ENCODE results near the gene ASIC2. TPM values are rescaled to one million over a fixed set of nuclear protein-coding genes. Genes with fewer than 3 reads are reported as not detected.

Gene ASIC2
- total RNA-seq, 1 experiment from 2014 or later: 4.1 TPM

GRCh38 chr17:33082529-33083173 lies 210.4 kb downstream of the ASIC2 start:
- H3K4me1 ChIP-seq (ENCODE audit: control insufficient read depth, insufficient read depth, low read length): no peaks in the 10 kb centered on the region
- ChIA-PET CTCF (no interaction called here), POLR2A (no interaction called here)
- in situ Hi-C loops (cut with HindIII; ENCODE audit: low pct_unique_long_range_greater_than_20kb, low sequenced_read_pairs) (no loop called here), intact Hi-C loops (cut with micrococcal nuclease; ENCODE audit: unreplicated experiment) (no loop called here)
- H3K27me3 ChIP-seq (ENCODE audit: control insufficient read depth, insufficient read depth, low read length): no peaks in the 10 kb centered on the region
- no peak overlapping the region for H3K27ac ChIP-seq (ENCODE audit: low read length)
- H3K36me3 ChIP-seq (ENCODE audit: control insufficient read depth, insufficient read depth, low read length): no peaks in the 10 kb centered on the region
- H3K4me3 ChIP-seq (ENCODE audit: low read depth in 2 of 2, low read length in 2 of 2): no peak overlapping the region
- DNase-seq (ENCODE audit: low read depth, low spot score) (no peak), ATAC-seq (no peak)
- no peaks in the 10 kb centered on the region for H3K9me3 ChIP-seq (ENCODE audit: control insufficient read depth, insufficient read depth, low read depth, low read length)
- no TSS peak for BruUV-seq (replicated peaks)
- no peak for TF ChIP-seq POLR2AphosphoS5 (IDR thresholded peaks at IDR 0.05; ENCODE audit: low read depth, low read length)
- no peak for TF ChIP-seq CTCF (IDR thresholded peaks at IDR 0.05)
- no peak for TF ChIP-seq REST (IDR thresholded peaks at IDR 0.05; ENCODE audit: insufficient read depth in 1 of 2, low read depth in 2 of 2, low read length in 1 of 2)
- TF ChIP-seq SIN3A (IDR thresholded peaks at IDR 0.05; ENCODE audit: borderline replicate concordance, insufficient read depth, low read depth, low read length): no peak
- no peak for TF ChIP-seq TCF7L2 (IDR thresholded peaks at IDR 0.05; ENCODE audit: low read depth, low read length)

GRCh38 chr17:33080091-33080490 lies 213.0 kb downstream of the ASIC2 start:
- intact Hi-C loops (cut with micrococcal nuclease; ENCODE audit: unreplicated experiment) (no loop called here), in situ Hi-C loops (cut with HindIII; ENCODE audit: low pct_unique_long_range_greater_than_20kb, low sequenced_read_pairs) (no loop called here)
- CTCF ChIA-PET: no interaction called here

More at GRCh38 chr17:33080091-33080490, 213.0 kb downstream of the ASIC2 start:
- Histone ChIP-seq H3K4me1 (ENCODE audit: control insufficient read depth, insufficient read depth, low read length) (no peaks in the 10 kb centered on the region), H3K27ac (ENCODE audit: low read length) (no peak overlapping the region), H3K27me3 (ENCODE audit: control insufficient read depth, insufficient read depth, low read length) (no peaks in the 10 kb centered on the region), H3K4me3 (ENCODE audit: low read depth in 2 of 2, low read length in 2 of 2) (no peak overlapping the region), H3K36me3 (ENCODE audit: control insufficient read depth, insufficient read depth, low read length) (no peaks in the 10 kb centered on the region), H3K9me3 (ENCODE audit: control insufficient read depth, insufficient read depth, low read depth, low read length) (no peaks in the 10 kb centered on the region)
- no TSS peak for BruUV-seq (replicated peaks)
- POLR2A ChIA-PET: no interaction called here
- DNase-seq (ENCODE audit: low read depth, low spot score) (no peak), ATAC-seq (no peak)
- TF ChIP-seq REST (IDR thresholded peaks at IDR 0.05; ENCODE audit: insufficient read depth in 1 of 2, low read depth in 2 of 2, low read length in 1 of 2) (no peak), SIN3A (IDR thresholded peaks at IDR 0.05; ENCODE audit: borderline replicate concordance, insufficient read depth, low read depth, low read length) (no peak), POLR2AphosphoS5 (IDR thresholded peaks at IDR 0.05; ENCODE audit: low read depth, low read length) (no peak), CTCF (IDR thresholded peaks at IDR 0.05) (no peak), TCF7L2 (IDR thresholded peaks at IDR 0.05; ENCODE audit: low read depth, low read length) (no peak)

Data from Panc1 (cell line).